Measurements from ENCODE around the gene NANOS2. TPM values are rescaled to one million over a fixed set of nuclear protein-coding genes. Genes with fewer than 3 reads are reported as not detected.

The NANOS2 gene
- total RNA-seq, 1 donor from 2014 or later: not detected

DNA sequence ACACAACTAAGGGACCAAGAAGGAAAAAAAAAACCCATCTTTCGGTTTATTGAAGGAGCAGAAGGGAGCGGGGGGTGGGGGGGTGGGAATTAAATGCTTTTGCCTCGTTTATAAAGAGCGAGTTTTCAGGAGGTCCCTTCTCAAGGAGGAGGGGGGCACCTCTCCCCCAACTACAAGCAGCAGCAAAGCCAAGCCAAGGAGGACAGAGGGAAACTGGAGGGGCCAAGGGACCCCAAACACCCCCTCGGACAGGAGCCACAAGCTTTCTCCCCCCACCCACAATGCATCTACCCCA, 31.0 kb downstream of the NANOS2 start:
- no peak for DNase-seq (ENCODE audit: low spot score)
- Mint-ChIP-seq H3K36me3 (ENCODE audit: low read depth) (peaks cover 3% of the 10 kb centered on the region), H3K4me1 (ENCODE audit: low read depth) (peaks cover 23% of the 10 kb centered on the region), H3K9me3 (ENCODE audit: low read depth) (no peaks in the 10 kb centered on the region), H3K27ac (ENCODE audit: unreplicated experiment) (peak overlapping the region; percentile 50), H3K4me3 (ENCODE audit: unreplicated experiment) (peak overlapping the region; percentile 64), H3K27me3 (ENCODE audit: low read depth) (no peaks in the 10 kb centered on the region)
- TF ChIP-seq, protein P1, sequence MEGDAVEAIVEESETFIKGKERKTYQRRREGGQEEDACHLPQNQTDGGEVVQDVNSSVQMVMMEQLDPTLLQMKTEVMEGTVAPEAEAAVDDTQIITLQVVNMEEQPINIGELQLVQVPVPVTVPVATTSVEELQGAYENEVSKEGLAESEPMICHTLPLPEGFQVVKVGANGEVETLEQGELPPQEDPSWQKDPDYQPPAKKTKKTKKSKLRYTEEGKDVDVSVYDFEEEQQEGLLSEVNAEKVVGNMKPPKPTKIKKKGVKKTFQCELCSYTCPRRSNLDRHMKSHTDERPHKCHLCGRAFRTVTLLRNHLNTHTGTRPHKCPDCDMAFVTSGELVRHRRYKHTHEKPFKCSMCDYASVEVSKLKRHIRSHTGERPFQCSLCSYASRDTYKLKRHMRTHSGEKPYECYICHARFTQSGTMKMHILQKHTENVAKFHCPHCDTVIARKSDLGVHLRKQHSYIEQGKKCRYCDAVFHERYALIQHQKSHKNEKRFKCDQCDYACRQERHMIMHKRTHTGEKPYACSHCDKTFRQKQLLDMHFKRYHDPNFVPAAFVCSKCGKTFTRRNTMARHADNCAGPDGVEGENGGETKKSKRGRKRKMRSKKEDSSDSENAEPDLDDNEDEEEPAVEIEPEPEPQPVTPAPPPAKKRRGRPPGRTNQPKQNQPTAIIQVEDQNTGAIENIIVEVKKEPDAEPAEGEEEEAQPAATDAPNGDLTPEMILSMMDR (IDR thresholded peaks at IDR 0.05): peak; percentile 74

DNA sequence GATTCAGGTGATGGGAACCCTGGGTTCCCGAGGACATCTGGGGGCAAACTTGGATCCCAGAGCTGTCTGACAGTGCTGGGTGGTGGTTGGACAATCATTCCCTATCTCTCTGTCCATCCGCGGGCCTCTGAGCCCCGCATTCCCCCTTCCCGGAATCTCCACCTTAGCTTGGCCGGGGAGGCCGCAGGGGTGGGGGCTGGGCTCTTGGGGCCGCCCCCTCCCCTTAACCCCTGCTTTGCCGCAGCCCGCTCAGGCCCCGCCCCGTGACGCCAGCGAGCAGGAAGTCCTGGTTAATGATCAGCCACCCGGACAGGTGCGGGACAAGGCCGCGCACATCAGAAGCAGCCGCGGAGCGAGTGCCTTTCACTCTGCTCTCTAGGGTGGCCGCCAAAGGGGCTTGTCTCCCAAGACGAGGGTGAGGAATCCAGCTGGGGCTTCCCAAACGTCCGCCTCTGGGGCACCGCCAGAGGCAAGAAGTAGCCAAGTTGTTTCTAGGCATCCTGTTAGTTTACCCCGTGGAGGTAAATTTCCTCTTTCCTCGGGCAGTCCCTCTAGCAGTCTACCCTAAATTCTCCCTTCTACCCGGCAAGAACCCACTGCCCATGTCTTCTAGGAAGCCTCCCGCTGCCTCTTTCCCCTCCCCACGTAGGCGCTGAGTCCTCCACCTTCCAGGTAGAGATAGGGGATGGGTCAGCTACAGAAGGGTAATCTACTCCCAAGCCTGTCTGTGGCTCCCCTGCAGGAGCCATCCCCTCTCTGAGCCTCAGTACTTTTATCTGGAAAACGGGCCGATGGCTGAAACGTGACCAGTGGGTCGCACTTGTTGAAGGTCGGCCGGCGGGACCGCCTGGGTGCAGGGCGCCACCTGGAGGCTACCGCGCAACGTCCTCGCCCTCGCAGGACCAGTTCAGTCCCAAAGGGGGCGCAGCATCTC, 31.7 kb downstream of the NANOS2 start:
- Mint-ChIP-seq H3K4me1 (ENCODE audit: low read depth) (peaks cover 23% of the 10 kb centered on the region), H3K27ac (ENCODE audit: unreplicated experiment) (peak overlapping the region; percentile 50), H3K36me3 (ENCODE audit: low read depth) (peaks cover 3% of the 10 kb centered on the region), H3K9me3 (ENCODE audit: low read depth) (no peaks in the 10 kb centered on the region), H3K27me3 (ENCODE audit: low read depth) (no peaks in the 10 kb centered on the region), H3K4me3 (ENCODE audit: unreplicated experiment) (peak overlapping the region; percentile 64)
- DNase-seq (ENCODE audit: low spot score): no peak
- TF ChIP-seq, protein P1 (IDR thresholded peaks at IDR 0.05): peak; percentile 98

DNA sequence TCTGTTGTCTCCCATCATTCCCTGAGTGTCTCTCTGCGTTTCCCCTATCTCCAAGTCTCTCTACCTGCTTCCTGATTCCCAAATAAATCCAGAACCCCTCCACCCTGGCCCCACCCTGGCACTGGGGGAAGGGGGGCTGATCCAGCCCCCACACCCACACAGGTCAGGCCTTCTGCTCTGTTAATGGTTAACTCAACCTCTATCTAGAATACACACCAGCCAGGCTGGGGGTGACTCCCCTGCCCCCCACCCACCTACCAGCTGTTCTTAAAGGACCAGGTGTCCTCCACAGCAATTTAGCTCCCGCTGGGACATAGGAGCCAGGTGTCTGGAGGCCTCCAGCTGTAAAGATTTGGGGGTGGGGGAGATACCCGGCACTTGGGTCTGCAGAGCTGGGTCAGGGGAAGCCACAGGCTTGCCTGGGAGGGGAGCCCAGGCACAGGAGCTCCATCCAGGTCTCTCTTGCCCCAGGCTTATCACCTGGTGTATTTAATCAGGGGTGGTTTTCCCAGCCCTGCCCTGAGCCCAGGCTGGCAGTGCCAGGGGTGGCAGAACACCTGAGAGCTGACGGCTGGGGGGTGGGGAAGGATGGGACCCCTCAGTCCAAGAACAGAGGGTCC, 32.6 kb downstream of the NANOS2 start:
- H3K27me3 Mint-ChIP-seq (ENCODE audit: low read depth): no peaks in the 10 kb centered on the region
- H3K27ac Mint-ChIP-seq (ENCODE audit: unreplicated experiment): no peak overlapping the region
- peaks cover 3% of the 10 kb centered on the region for H3K36me3 Mint-ChIP-seq (ENCODE audit: low read depth)
- H3K9me3 Mint-ChIP-seq (ENCODE audit: low read depth): no peaks in the 10 kb centered on the region
- TF ChIP-seq, protein P1 (IDR thresholded peaks at IDR 0.05): no peak
- DNase-seq (ENCODE audit: low spot score): no peak
- H3K4me3 Mint-ChIP-seq (ENCODE audit: unreplicated experiment): no peak overlapping the region
- peaks cover 23% of the 10 kb centered on the region for H3K4me1 Mint-ChIP-seq (ENCODE audit: low read depth)

DNA sequence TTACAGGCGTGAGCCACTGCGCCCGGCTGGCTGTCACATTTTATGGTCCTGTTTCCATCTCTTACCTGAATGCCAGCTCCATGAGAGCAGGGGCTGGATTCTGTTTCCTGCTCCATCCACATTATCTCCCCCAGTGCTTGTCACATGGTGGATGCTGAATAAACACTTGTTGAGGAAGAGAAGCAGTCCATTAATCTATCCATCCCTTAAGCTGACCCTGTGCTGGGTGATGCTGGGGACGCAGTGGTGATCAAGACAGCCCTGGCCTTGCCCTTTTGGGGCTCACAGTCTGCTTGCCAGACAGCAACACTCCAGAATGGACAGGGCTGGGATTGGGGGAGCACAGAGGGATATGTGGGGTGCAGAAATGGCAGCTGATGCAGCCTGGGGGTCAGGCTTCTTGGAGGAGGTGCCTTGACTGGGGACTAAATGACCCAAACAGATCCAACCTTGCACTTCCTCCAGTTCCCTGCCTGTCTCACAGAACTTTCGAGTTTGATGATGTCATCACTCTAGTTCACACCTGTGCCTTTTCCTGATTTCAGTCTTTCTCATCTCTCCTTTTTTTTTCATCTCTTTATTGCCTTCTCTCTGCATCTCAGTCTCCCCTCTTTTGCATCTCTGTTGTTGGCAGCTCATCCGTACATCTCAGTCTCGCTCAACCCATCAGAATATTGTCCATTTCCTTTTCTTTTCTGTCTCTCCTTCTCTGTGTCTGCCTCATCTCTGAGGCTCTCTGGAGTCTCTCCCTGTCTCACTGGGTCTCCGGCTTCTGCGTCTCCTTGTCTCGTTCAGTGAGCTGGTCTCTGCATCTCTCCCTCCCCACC, 33.3 kb downstream of the NANOS2 start:
- DNase-seq (ENCODE audit: low spot score): no peak
- Mint-ChIP-seq H3K4me3 (ENCODE audit: unreplicated experiment) (no peak overlapping the region), H3K9me3 (ENCODE audit: low read depth) (no peaks in the 10 kb centered on the region), H3K4me1 (ENCODE audit: low read depth) (peaks cover 25% of the 10 kb centered on the region), H3K27me3 (ENCODE audit: low read depth) (no peaks in the 10 kb centered on the region), H3K36me3 (ENCODE audit: low read depth) (peaks cover 3% of the 10 kb centered on the region), H3K27ac (ENCODE audit: unreplicated experiment) (no peak overlapping the region)
- TF ChIP-seq, protein P1 (IDR thresholded peaks at IDR 0.05): no peak

DNA sequence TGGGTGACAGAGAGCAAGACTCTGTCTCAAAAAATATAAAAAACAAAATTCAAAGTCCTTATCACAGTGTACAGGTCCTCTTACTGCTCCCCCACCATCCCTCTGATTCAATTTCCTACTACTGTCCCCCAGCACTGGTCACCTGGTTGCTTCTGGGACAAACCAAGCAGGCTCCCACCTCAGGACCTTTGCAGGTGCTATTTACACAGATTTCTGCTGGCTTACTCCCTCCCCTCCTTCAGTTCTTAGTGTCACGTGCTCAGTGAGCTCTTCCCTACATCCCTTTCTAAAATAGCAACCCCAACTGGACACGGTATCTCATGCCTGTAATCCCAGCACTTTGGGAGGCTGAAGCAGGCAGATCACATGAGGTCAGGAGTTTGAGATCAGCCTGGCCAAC, 34.6 kb downstream of the NANOS2 start:
- H3K27ac Mint-ChIP-seq (ENCODE audit: unreplicated experiment): no peak overlapping the region
- no peaks in the 10 kb centered on the region for H3K9me3 Mint-ChIP-seq (ENCODE audit: low read depth)
- peaks cover 27% of the 10 kb centered on the region for H3K4me1 Mint-ChIP-seq (ENCODE audit: low read depth)
- H3K27me3 Mint-ChIP-seq (ENCODE audit: low read depth): no peaks in the 10 kb centered on the region
- H3K36me3 Mint-ChIP-seq (ENCODE audit: low read depth): peaks cover 3% of the 10 kb centered on the region
- no peak overlapping the region for H3K4me3 Mint-ChIP-seq (ENCODE audit: unreplicated experiment)
- no peak for DNase-seq (ENCODE audit: low spot score)
- TF ChIP-seq, protein P1 (IDR thresholded peaks at IDR 0.05): no peak
